ENCODE results near the gene NAT16.
"Not testable (repeated sequence)": the region's sequence is repeated elsewhere in the genome, so short reads cannot be mapped to it uniquely, and the experiment has no call there.

Gene NAT16

GRCh38 chr7:101132626-101133600 lies 47.2 kb downstream of the NAT16 start:
- H3K4me1 ChIP-seq (ENCODE audit: insufficient read depth, low read length), result peaks cover 14% of the 10 kb centered on the region
- H3K36me3 ChIP-seq (ENCODE audit: insufficient read depth, low read length), result peaks cover 20% of the 10 kb centered on the region; the same call in 1 of the 2 replicates
- H3K27me3 ChIP-seq (ENCODE audit: insufficient read depth, low read length); H3K9ac ChIP-seq (ENCODE audit: low read depth, low read length); H3K4me3 ChIP-seq (ENCODE audit: low read length); H3K9me3 ChIP-seq (ENCODE audit: insufficient read depth, low read depth, low read length); H3K27ac ChIP-seq (ENCODE audit: low read depth, low read length): not testable (repeated sequence)
- 94% methylated on average over 18 of the region's 18 CpGs for WGBS

- Histone ChIP-seq H3K27me3 (ENCODE audit: insufficient read depth, low read length) (no peaks in the 10 kb centered on the region), H3K4me1 (ENCODE audit: insufficient read depth, low read length) (peaks cover 27% of the 10 kb centered on the region), H3K27ac (ENCODE audit: low read depth, low read length) (no peak overlapping the region), H3K9me3 (ENCODE audit: insufficient read depth, low read depth, low read length) (no peaks in the 10 kb centered on the region), H3K9ac (ENCODE audit: low read depth, low read length) (no peak overlapping the region), H3K36me3 (ENCODE audit: insufficient read depth, low read length) (peaks cover 13% of the 10 kb centered on the region; the same call in 1 of the 2 replicates), H3K4me3 (ENCODE audit: low read length) (no peak overlapping the region)
- WGBS, result 88% methylated on average over 1 of the region's 3 CpGs
Measured at GRCh38 chr7:101129603-101130117, 50.4 kb downstream of the NAT16 start.

- peaks cover 15% of the 10 kb centered on the region for H3K4me1 ChIP-seq (ENCODE audit: insufficient read depth, low read length)
Measured at GRCh38 chr7:101128040-101128834, 51.9 kb downstream of the NAT16 start.

GRCh38 chr7:101127460-101128039 lies 52.5 kb downstream of the NAT16 start:
- Histone ChIP-seq H3K9ac (ENCODE audit: low read depth, low read length) (peak overlapping the region; percentile 4; the same call in 1 of the 2 replicates), H3K27me3 (ENCODE audit: insufficient read depth, low read length) (no peaks in the 10 kb centered on the region)
- WGBS, result 74% methylated on average over 3 of the region's 3 CpGs

More at GRCh38 chr7:101128040-101128834, 51.9 kb downstream of the NAT16 start:
- Histone ChIP-seq H3K9ac (ENCODE audit: low read depth, low read length) (no peak overlapping the region; the same call in 1 of the 2 replicates), H3K27me3 (ENCODE audit: insufficient read depth, low read length) (no peaks in the 10 kb centered on the region), H3K9me3 (ENCODE audit: insufficient read depth, low read depth, low read length) (no peaks in the 10 kb centered on the region), H3K4me3 (ENCODE audit: low read length) (0 out of 2 replicates have a peak overlapping the region, but pooled peaks have one; percentile 47), H3K27ac (ENCODE audit: low read depth, low read length) (no peak overlapping the region), H3K36me3 (ENCODE audit: insufficient read depth, low read length) (peaks cover 13% of the 10 kb centered on the region; the same call in 1 of the 2 replicates)
- 83% methylated on average over 14 of the region's 14 CpGs for WGBS

GRCh38 chr7:101126651-101127459 lies 53.2 kb downstream of the NAT16 start, which contains the start of gene SERPINE1:
TSS of gene SERPINE1 (plus strand) at chr7:101127104. CDS start at chr7:101128394, 1,290 bp downstream.
- Histone ChIP-seq H3K4me1 (ENCODE audit: insufficient read depth, low read length) (peaks cover 27% of the 10 kb centered on the region), H3K9me3 (ENCODE audit: insufficient read depth, low read depth, low read length) (no peaks in the 10 kb centered on the region), H3K9ac (ENCODE audit: low read depth, low read length) (peak within 1 kb of the TSS; percentile 4; the same call in 1 of the 2 replicates), H3K27me3 (ENCODE audit: insufficient read depth, low read length) (no peaks in the 10 kb centered on the region), H3K36me3 (ENCODE audit: insufficient read depth, low read length) (peaks cover 8% of the 10 kb centered on the region; the same call in 1 of the 2 replicates), H3K4me3 (ENCODE audit: low read length) (peak within 1 kb of the TSS; percentile 47), H3K27ac (ENCODE audit: low read depth, low read length) (peak within 1 kb of the TSS; percentile 41; the same call in 1 of the 2 replicates)
- WGBS, result 16% methylated on average over 22 of the region's 22 CpGs

More at GRCh38 chr7:101127460-101128039, 52.5 kb downstream of the NAT16 start:
- Histone ChIP-seq H3K36me3 (ENCODE audit: insufficient read depth, low read length) (peaks cover 12% of the 10 kb centered on the region; the same call in 1 of the 2 replicates), H3K9me3 (ENCODE audit: insufficient read depth, low read depth, low read length) (no peaks in the 10 kb centered on the region), H3K4me1 (ENCODE audit: insufficient read depth, low read length) (peaks cover 20% of the 10 kb centered on the region), H3K27ac (ENCODE audit: low read depth, low read length) (peak overlapping the region; percentile 41; the same call in 1 of the 2 replicates), H3K4me3 (ENCODE audit: low read length) (peak overlapping the region; percentile 47)

GRCh38 chr7:101125989-101126650 lies 54.0 kb downstream of the NAT16 start:
- no peaks in the 10 kb centered on the region for H3K9me3 ChIP-seq (ENCODE audit: insufficient read depth, low read depth, low read length)
- H3K4me3 ChIP-seq (ENCODE audit: low read length), result no peak overlapping the region
- no peak overlapping the region for H3K27ac ChIP-seq (ENCODE audit: low read depth, low read length)
- no peak overlapping the region for H3K9ac ChIP-seq (ENCODE audit: low read depth, low read length)
- peaks cover 29% of the 10 kb centered on the region for H3K4me1 ChIP-seq (ENCODE audit: insufficient read depth, low read length)
- H3K36me3 ChIP-seq (ENCODE audit: insufficient read depth, low read length), result peaks cover 5% of the 10 kb centered on the region; the same call in 1 of the 2 replicates
- no peaks in the 10 kb centered on the region for H3K27me3 ChIP-seq (ENCODE audit: insufficient read depth, low read length)
- 75% methylated on average over 15 of the region's 15 CpGs for WGBS

- Histone ChIP-seq H3K9me3 (ENCODE audit: insufficient read depth, low read depth, low read length) (no peaks in the 10 kb centered on the region), H3K9ac (ENCODE audit: low read depth, low read length) (no peak overlapping the region), H3K4me1 (ENCODE audit: insufficient read depth, low read length) (peaks cover 29% of the 10 kb centered on the region), H3K4me3 (ENCODE audit: low read length) (no peak overlapping the region), H3K36me3 (ENCODE audit: insufficient read depth, low read length) (no peaks in the 10 kb centered on the region), H3K27ac (ENCODE audit: low read depth, low read length) (no peak overlapping the region), H3K27me3 (ENCODE audit: insufficient read depth, low read length) (no peaks in the 10 kb centered on the region)
- WGBS, result 80% methylated on average over 7 of the region's 7 CpGs
Measured at GRCh38 chr7:101124376-101125056, 55.6 kb downstream of the NAT16 start.

GRCh38 chr7:101123703-101124068 lies 56.4 kb downstream of the NAT16 start:
- no peak overlapping the region for H3K9ac ChIP-seq (ENCODE audit: low read depth, low read length)
- H3K36me3 ChIP-seq (ENCODE audit: insufficient read depth, low read length), result no peaks in the 10 kb centered on the region
- H3K27ac ChIP-seq (ENCODE audit: low read depth, low read length), result no peak overlapping the region
- peaks cover 29% of the 10 kb centered on the region for H3K4me1 ChIP-seq (ENCODE audit: insufficient read depth, low read length)
- no peaks in the 10 kb centered on the region for H3K27me3 ChIP-seq (ENCODE audit: insufficient read depth, low read length)
- H3K4me3 ChIP-seq (ENCODE audit: low read length), result no peak overlapping the region
- 97% methylated on average over 3 of the region's 3 CpGs for WGBS
- no peaks in the 10 kb centered on the region for H3K9me3 ChIP-seq (ENCODE audit: insufficient read depth, low read depth, low read length)

- Histone ChIP-seq H3K27me3 (ENCODE audit: insufficient read depth, low read length) (no peaks in the 10 kb centered on the region), H3K4me3 (ENCODE audit: low read length) (no peak overlapping the region), H3K27ac (ENCODE audit: low read depth, low read length) (no peak overlapping the region; the same call in 1 of the 2 replicates), H3K9ac (ENCODE audit: low read depth, low read length) (0 out of 2 replicates have a peak overlapping the region, but pooled peaks have one; percentile 25), H3K36me3 (ENCODE audit: insufficient read depth, low read length) (no peaks in the 10 kb centered on the region), H3K4me1 (ENCODE audit: insufficient read depth, low read length) (peaks cover 29% of the 10 kb centered on the region), H3K9me3 (ENCODE audit: insufficient read depth, low read depth, low read length) (no peaks in the 10 kb centered on the region)
- WGBS, result 93% methylated on average over 11 of the region's 11 CpGs
Measured at GRCh38 chr7:101122933-101123702, 57.0 kb downstream of the NAT16 start.
